K562 (cell line): Measurements from ENCODE around the gene ADGRA1. TPM values are rescaled to one million over a fixed set of nuclear protein-coding genes. Genes with fewer than 3 reads are reported as not detected.

Source experiments
- ETV1 ChIP-seq: fragments of 450-650 bp; conservative IDR thresholded peaks from 2 replicates; pipeline ENCODE4 v1.6.1; 2016; ENCODE audit warnings: missing genetic modification characterization, control low read depth, low read depth, missing compliant biosample characterization
- GTF2F1 ChIP-seq: IDR thresholded peaks from 2 replicates; pipeline ENCODE4 v1.6.1; 2011; ENCODE audit warnings: low read depth, low read length, improper control_type of control experiment
- HDAC6 ChIP-seq: IDR thresholded peaks from 2 replicates; pipeline ENCODE4 v1.6.1; 2012; ENCODE audit warnings: low read depth, mild to moderate bottlenecking, control low read depth, inconsistent platforms, low read length, moderate library complexity
- POLR2A ChIP-seq: fragments of 450-650 bp; conservative IDR thresholded peaks from 2 replicates; pipeline ENCODE4 v1.6.1; 2016
- SMARCE1 ChIP-seq: fragments of 450-650 bp; IDR thresholded peaks from 2 replicates; pipeline ENCODE4 v1.7.1; 2016; ENCODE audit warnings: mild to moderate bottlenecking
- TCFL5 ChIP-seq: fragments of 250-450 bp; sonication (Bioruptor Pico); conservative IDR thresholded peaks from 2 replicates; pipeline ENCODE4 v1.6.1; 2021; ENCODE audit warnings: mild to moderate bottlenecking, moderate library complexity, matching md5 sums
- TEAD4 ChIP-seq, 2 experiments: sonication (generic) in 1 of 2; formaldehyde crosslinking in 1 of 2; IDR thresholded peaks; 2 replicates each; pipeline versions ENCODE4 v1.6.1 to v1.8.0; 2012 to 2022; ENCODE audit warnings: borderline replicate concordance in 1 of 2, inconsistent platforms in 1 of 2, low read length in 1 of 2, mild to moderate bottlenecking in 1 of 2, missing genetic modification reagents in 1 of 2
- XRCC3 ChIP-seq: fragments of 450-650 bp; IDR thresholded peaks from 2 replicates; pipeline ENCODE4 v1.6.1; 2017; ENCODE audit warnings: mild to moderate bottlenecking, moderate library complexity
- polyA plus RNA-seq, 8 experiments: library from polyadenylated mRNA; depleted of rRNA in 4 of 8; stranded (reverse) in 5 of 8; unstranded in 3 of 8; fragments of >200 nt; fragmentation: Nextera tagmentation in 2 of 8; fragmentation: Illumina TruSeq in 1 of 8; extraction: Ambion mirVana in 2 of 8; extraction: Trizol in 1 of 8; gene quantifications; 2 replicates each; pipeline versions ENCODE4 v1.2.1 to v1.2.3, GENCODE V29; 2011 to 2014; ENCODE audit warnings: inconsistent platforms in 1 of 8, missing spikeins in 1 of 8
- total RNA-seq, 7 experiments: library from RNA; depleted of rRNA in 6 of 7; stranded (reverse); fragments of >200 nt in 6 of 7; fragmentation: Illumina TruSeq in 2 of 7; extraction: Trizol in 2 of 7; gene quantifications; 2 replicates each; pipeline versions ENCODE4 v1.2.1 to v1.2.3, GENCODE V29; 2011 to 2021; ENCODE audit warnings: low replicate concordance in 1 of 7
- TF ChIP-seq, protein P1 (sequence below): fragments of 450-650 bp; IDR thresholded peaks from 2 replicates; pipeline ENCODE4 v1.7.1; 2018; ENCODE audit warnings: mild to moderate bottlenecking, low read depth; ENCODE audit not compliant: partially characterized antibody

The ADGRA1 gene
- total and polyA plus RNA-seq, 9 of the 15 experiments (the other 6 are each of a cell fraction or from before 2014, with no cell fraction given): not detected

DNA sequence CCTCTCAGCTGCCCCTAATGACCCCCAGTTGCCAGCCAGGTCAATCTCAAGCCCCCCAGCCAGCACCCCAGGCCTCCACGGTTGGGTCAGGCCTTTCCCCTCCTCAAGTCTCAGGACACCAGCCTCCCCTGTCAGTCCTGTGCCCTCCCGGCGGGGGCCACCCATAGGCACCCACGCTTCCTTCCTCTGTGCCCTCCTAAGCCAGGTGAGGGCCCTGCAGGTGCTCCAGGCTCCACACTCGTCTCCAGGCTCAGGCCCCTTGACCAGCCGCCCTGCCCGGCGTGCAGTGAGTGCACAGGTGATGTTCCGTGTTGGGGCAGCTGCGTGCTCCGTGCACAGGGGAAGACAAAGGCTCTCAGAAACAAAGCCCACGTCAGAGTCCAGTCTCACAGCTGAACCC lies 26.8 kb upstream of the ADGRA1 start (continued):
- TF ChIP-seq XRCC3 (no peak), GTF2F1 (no peak), ETV1 (tag) (no peak), TCFL5 (CRISPR knock-in tag) (no peak), TEAD4 (IDR thresholded peaks at IDR 0.05; ENCODE audit: low read length) (no peak), TEAD4 (CRISPR knock-in tag; IDR thresholded peaks at IDR 0.05; ENCODE audit: borderline replicate concordance) (no peak), POLR2A (no peak), HDAC6 (no peak), SMARCE1 (no peak)
- TF ChIP-seq, protein P1, sequence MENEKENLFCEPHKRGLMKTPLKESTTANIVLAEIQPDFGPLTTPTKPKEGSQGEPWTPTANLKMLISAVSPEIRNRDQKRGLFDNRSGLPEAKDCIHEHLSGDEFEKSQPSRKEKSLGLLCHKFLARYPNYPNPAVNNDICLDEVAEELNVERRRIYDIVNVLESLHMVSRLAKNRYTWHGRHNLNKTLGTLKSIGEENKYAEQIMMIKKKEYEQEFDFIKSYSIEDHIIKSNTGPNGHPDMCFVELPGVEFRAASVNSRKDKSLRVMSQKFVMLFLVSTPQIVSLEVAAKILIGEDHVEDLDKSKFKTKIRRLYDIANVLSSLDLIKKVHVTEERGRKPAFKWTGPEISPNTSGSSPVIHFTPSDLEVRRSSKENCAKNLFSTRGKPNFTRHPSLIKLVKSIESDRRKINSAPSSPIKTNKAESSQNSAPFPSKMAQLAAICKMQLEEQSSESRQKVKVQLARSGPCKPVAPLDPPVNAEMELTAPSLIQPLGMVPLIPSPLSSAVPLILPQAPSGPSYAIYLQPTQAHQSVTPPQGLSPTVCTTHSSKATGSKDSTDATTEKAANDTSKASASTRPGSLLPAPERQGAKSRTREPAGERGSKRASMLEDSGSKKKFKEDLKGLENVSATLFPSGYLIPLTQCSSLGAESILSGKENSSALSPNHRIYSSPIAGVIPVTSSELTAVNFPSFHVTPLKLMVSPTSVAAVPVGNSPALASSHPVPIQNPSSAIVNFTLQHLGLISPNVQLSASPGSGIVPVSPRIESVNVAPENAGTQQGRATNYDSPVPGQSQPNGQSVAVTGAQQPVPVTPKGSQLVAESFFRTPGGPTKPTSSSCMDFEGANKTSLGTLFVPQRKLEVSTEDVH: no peak
